Metanephros (tissue), 1 donor: ENCODE results near the gene PIWIL1. TPM values are rescaled to one million over a fixed set of nuclear protein-coding genes. Genes with fewer than 3 reads are reported as not detected.

Experiments used
- total RNA-seq: library from RNA; depleted of rRNA; stranded (reverse); fragments of >200 nt; gene quantifications from one replicate; pipeline ENCODE4 v1.2.3, GENCODE V29; 2014

The PIWIL1 gene
- total RNA-seq, result 0.35 TPM

GRCh38 chr12:130337488-130338303 lies at the start of gene PIWIL1:
PIWIL1 (plus strand) TSS chr12:130337887; CDS start chr12:130342592, 4,705 bp downstream.

Other genes starting within 250 kb of the PIWIL1 start
- gene FZD10, start 175.4 kb upstream of the PIWIL1 start, total RNA-seq, result 4.8 TPM